GDM1 (cell line): Measurements from ENCODE around the gene OR2A2.
"Not testable (repeated sequence)": the region's sequence is repeated elsewhere in the genome, so short reads cannot be mapped to it uniquely, and the experiment has no call there.

Source experiments
- DNase-seq: peaks from one replicate; lab custom pipeline; 2025; lab: John Stamatoyannopoulos, UW

Gene OR2A2

DNA sequence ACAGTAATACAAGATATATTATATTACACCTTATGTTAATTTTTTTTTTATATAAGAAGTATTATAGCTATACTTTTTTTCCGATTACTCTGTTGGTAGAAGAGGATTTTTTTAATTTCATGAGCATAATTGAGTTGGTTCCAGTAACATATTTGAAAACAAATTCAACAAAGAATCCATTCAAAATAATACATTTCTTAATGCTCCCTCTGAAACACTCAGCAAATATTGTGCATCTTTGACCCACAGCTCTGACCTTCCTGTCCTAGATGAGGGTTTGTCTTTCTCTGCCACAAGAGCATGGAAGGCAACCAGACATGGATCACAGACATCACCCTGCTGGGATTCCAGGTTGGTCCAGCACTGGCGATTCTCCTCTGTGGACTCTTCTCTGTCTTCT, at the start of gene OR2A2:
Gene OR2A2 (plus strand): TSS at position 301 of the 400 bp plus-strand sequence. CDS start 0 bp downstream, at position 301.
- DNase-seq = no peak

DNA sequence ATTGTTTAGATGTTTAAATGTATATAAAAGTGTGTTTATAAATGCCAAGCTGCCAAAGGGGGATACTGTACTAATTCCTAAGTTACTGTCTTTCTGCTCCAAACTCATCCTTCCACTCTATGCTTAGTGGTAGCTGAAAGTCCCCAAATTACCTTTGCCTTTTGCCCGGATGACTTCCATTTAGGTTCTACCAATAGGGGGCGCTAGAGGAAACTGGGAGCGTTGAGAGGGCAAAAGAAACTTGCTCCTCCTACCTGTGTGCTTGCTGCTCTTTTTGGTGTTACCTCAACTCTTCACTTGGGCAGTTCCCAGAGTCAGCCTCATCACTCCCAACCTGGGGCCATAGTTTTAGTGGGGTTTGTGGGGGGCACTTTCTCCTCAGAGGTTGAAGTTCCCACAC, 45.7 kb upstream of the OR2A2 start:
- no peak for DNase-seq

- no peak for DNase-seq
Observed at GRCh38 chr7:144069511-144069910, 39.9 kb upstream of the OR2A2 start, which contains the start of gene OR2A25. Gene OR2A25, plus strand, starts transcription at chr7:144069811. Its CDS starts 4,409 bp downstream, at chr7:144074220.

GRCh38 chr7:144069953-144070352, 39.4 kb upstream of the OR2A2 start:
- no peak for DNase-seq

DNA sequence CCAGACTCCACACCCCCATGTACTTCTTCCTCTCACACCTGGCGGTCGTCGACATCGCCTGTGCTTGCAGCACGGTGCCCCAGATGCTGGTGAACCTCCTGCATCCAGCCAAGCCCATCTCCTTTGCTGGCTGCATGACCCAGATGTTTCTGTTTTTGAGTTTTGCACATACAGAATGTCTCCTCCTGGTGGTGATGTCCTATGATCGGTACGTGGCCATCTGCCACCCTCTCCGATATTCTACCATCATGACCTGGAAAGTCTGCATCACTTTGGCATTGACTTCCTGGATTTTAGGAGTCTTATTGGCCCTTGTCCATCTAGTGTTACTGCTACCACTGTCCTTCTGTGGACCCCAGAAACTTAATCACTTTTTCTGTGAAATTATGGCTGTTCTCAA, 35.0 kb upstream of the OR2A2 start:
- DNase-seq = no peak

GRCh38 chr7:144085978-144086377, 23.4 kb upstream of the OR2A2 start, which contains the start of gene OR2A12:
Gene OR2A12, plus strand, starts transcription at chr7:144086278. Its CDS starts 8,830 bp downstream, at chr7:144095108.
- no peak for DNase-seq

DNA sequence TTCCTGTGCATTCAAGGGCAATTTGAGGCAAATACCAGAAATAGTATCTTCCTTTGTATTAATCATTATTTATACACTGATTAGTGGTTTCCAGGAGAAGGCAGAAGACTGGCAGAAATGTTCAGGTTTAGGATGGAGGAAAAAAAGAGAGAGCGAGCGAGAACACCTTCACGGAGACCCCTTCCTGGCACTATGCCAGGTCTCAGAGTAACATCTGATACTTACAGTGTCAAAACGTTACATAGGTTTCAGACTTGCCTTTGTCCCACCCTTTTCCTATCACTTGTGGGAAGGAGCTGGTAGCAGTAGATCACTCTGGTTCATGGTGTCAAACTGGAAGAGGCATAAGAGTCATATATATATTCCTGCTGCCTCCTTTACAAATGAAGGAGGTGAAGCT, 22.7 kb upstream of the OR2A2 start:
- no peak for DNase-seq

DNA sequence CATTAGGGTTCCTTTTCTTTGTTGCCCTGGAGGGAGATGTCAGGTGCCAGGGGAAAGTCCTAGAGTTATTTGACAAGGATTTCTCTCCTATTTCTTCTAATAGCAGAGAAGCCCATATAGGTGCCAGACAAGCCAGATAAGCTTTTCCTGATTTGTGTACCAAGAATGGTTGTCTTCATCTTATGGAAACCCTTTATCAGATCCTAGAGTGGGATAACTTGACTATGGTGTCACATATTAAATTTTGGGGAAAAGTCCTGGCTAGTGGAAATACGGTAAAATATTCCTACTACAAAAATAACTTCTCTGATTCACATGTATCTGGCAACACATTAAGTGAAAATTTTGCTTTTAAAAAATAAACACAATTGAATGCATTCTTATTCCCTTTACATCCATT, 22.2 kb upstream of the OR2A2 start:
- no peak for DNase-seq

DNA sequence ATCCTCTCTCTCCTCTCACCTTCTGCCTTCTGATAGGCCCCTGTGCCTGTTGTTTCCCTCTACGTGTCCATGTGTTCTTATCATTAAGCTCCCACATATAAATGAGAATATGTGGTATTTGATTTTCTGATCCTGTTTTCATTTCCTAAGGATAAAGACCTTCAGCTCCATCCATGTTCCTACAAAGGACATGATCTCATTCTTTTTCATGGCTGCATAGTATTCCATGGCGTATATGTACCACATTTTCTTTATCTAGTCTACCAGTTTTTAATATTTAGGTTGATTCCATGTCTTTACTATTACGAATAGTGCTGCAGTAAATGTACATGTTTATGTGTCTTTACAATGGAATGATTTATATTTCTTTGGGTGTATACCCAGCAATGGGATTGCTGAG, 18.7 kb upstream of the OR2A2 start:
- DNase-seq = no peak

DNA sequence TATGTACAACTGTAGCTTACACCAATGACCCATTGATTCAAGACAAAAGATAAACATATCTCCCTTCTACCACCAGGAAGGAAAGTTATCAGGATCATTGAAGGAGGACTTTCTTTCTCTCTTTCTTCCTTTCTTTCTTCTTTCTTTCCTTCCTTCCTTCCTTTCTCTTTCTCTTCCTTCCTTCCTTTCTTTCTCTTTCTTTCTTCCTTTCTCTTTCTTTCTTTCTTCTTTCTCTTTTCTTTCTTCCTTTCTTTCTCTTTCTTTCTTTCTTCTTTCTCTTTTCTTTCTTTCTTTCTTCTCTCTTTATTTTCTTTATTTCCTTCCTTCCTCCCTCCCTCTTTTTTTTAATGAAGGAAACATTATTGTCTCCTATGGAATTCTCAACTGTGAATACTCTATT, 10.6 kb upstream of the OR2A2 start:
- no peak for DNase-seq

GRCh38 chr7:144100607-144101006, 8.8 kb upstream of the OR2A2 start:
- DNase-seq = no peak

DNA sequence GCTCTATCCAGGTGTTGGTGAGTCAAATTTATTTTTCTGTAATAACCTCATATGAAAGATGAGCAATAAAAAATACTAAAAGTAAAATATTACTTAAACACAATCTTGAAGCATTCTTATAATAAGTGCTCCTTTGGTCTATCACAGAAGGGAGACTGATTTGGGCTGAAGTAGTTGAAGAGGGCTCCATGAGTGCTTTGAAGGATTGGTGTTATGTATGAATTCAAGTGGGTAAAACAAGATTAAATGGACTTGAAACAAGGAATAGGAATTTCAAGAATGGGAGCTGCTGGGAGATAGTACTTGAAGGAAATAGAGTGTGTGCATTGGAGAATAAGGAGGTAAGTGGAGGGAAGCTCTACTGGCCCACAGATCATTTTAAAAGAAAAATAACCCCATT, 7.3 kb upstream of the OR2A2 start:
- DNase-seq = no peak

GRCh38 chr7:144105211-144105610, 4.2 kb upstream of the OR2A2 start:
- DNase-seq = no peak

DNA sequence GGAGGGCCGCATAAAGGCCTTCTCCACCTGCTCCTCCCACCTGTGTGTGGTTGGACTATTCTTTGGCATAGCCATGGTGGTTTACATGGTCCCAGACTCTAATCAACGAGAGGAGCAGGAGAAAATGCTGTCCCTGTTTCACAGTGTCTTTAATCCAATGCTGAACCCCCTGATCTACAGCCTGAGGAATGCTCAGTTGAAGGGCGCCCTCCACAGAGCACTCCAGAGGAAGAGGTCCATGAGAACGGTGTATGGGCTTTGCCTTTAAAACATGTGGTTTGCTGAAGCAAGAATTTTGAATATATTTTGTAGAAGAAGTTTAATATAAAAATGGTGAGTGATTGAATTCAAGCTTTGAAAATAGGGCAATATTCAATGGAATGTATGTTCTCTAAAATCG, 889 bp downstream of the OR2A2 start:
- no peak for DNase-seq

- DNase-seq = no peak
Observed at GRCh38 chr7:144113651-144114050, 4.3 kb downstream of the OR2A2 start.

DNA sequence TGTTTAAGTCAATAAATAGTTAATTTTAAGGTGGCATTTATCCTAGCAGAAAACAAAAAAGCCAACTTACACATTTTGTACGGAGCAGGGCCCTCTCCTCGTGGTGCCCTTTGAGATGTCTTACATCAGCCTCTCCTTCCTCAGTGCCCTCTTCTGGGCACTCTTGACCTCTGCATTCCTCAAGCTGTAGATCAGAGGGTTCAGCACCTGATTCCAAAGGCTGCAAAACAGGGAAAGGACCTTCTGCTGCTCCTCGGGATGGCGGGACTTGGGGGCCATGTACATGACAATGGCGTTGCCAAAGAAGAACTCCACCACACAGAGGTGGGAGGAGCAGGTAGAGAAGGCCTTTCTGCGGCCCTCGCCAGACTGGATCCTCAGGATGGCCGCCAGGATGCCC, 9.0 kb downstream of the OR2A2 start:
- no peak for DNase-seq

GRCh38 chr7:144122876-144123275, 13.5 kb downstream of the OR2A2 start, which contains the start of gene OR2A14:
Gene OR2A14, plus strand, starts transcription at chr7:144123176. Its CDS starts 5,937 bp downstream, at chr7:144129113.
- DNase-seq = no peak

- peak; percentile 51 for DNase-seq
Observed at GRCh38 chr7:144127714-144128334, 18.4 kb downstream of the OR2A2 start.

- not testable (repeated sequence) for DNase-seq
Observed at GRCh38 chr7:144129601-144130000, 20.2 kb downstream of the OR2A2 start.

- DNase-seq = no peak
Observed at GRCh38 chr7:144130730-144131129, 21.3 kb downstream of the OR2A2 start.

GRCh38 chr7:144132262-144132661, 22.9 kb downstream of the OR2A2 start:
- DNase-seq = no peak

DNA sequence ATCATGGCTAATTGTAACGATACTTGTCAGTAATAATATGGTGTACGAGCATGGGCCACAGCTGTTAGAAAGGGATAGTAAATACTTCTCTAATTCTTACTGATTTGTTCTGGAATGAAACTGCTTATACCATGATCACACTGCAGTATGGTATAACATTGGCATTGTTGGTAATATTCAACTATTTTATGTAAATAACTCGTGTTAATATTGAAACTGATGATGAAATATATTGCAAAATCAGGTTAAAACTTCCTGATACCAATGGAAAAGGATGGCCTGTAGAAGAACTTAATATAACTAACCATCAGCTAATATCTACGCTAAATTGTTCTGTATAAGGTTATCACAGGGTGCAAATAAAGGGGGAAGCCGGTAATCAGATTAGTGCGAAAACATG, 23.9 kb downstream of the OR2A2 start:
- DNase-seq = no peak

GRCh38 chr7:144134116-144134515, 24.7 kb downstream of the OR2A2 start:
- no peak for DNase-seq

DNA sequence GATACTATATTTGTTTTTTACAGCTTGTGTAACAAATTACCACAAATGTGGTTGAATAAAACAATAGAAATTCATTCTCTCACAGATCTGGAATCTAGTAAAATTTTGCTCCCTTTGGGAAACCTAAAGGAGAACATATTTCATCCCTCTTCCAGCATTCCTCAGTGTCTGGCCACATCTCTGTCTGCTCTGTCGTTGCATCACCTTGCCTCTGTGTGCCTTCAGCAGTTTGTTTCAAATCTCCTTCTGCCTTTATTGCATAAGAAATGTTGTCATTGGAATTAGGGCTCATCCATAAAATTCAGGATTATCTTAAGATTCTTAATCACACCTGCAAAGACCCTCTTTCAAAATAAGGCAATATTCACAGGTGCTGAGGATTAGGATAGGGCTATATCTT, 28.1 kb downstream of the OR2A2 start:
- no peak for DNase-seq
